Bronchial smooth muscle cell (primary cell): Measurements from ENCODE around the gene WWOX. TPM values are rescaled to one million over a fixed set of nuclear protein-coding genes. Genes with fewer than 3 reads are reported as not detected.

Experiments used
- total RNA-seq: library from RNA; depleted of rRNA; stranded (reverse); fragments of >200 nt; gene quantifications from 2 replicates; pipeline ENCODE4 v1.2.1, GENCODE V29; 2014

Gene WWOX
- total RNA-seq, result 13.4 and 24.8 TPM in 2 replicates

GRCh38 chr16:78099271-78100111 is at the start of gene WWOX:
WWOX (plus strand) TSS chr16:78099654.

Other genes with a start within 250 kb of the WWOX start
- gene CLEC3A, start 77.1 kb upstream of the WWOX start, total RNA-seq, result not detected in 2 replicates